Stimulated activated CD8-positive, alpha-beta memory T cell treated with anti-CD3 and anti-CD28 coated beads, Interleukin-7, amount 100 ng/mL, for 1 hour (primary cell): ENCODE measurements around the gene INF2.
"Not testable (repeated sequence)": the region's sequence is repeated elsewhere in the genome, so short reads cannot be mapped to it uniquely, and the experiment has no call there.

Experiments
- DNase-seq, 2 donors: peaks; one replicate each; pipeline ENCODE4 v3.0.0-alpha.2; 2020; ENCODE audit warnings: low read depth in 2 of 2

Gene INF2

GRCh38 chr14:104734991-104735779 is 45.8 kb downstream of the INF2 start:
- no peak for DNase-seq

- no peak for DNase-seq
These were observed 46.6 kb downstream of the INF2 start for GRCh38 chr14:104735830-104736642.

- DNase-seq, result no peak
These were observed 49.1 kb downstream of the INF2 start for GRCh38 chr14:104738375-104739019.

GRCh38 chr14:104739026-104739425 is 49.6 kb downstream of the INF2 start:
- DNase-seq, result no peak

- DNase-seq, result no peak
These were observed 50.4 kb downstream of the INF2 start for GRCh38 chr14:104739546-104740516.

GRCh38 chr14:104741108-104741802 is 51.8 kb downstream of the INF2 start:
- DNase-seq, result no peak

- no peak for DNase-seq
These were observed 52.4 kb downstream of the INF2 start for GRCh38 chr14:104741803-104742251.

GRCh38 chr14:104742586-104743455 is 53.4 kb downstream of the INF2 start:
- no peak for DNase-seq

- DNase-seq, result no peak
These were observed 54.3 kb downstream of the INF2 start for GRCh38 chr14:104743461-104744380.

GRCh38 chr14:104744484-104744883 is 55.1 kb downstream of the INF2 start:
- DNase-seq, result no peak

GRCh38 chr14:104745431-104745830 is 56.0 kb downstream of the INF2 start:
- no peak for DNase-seq

- DNase-seq, result no peak
These were observed 56.7 kb downstream of the INF2 start for GRCh38 chr14:104746071-104746545.

GRCh38 chr14:104746934-104747481 is 57.6 kb downstream of the INF2 start:
- no peak for DNase-seq

- DNase-seq, result no peak
These were observed 58.5 kb downstream of the INF2 start for GRCh38 chr14:104747876-104748275.

GRCh38 chr14:104749111-104749649 is 59.8 kb downstream of the INF2 start:
- DNase-seq, result no peak

GRCh38 chr14:104750056-104750752 is 60.8 kb downstream of the INF2 start:
- DNase-seq, result no peak

GRCh38 chr14:104750753-104751057 is 61.3 kb downstream of the INF2 start:
- DNase-seq, result not testable (repeated sequence)
